ENCODE data around the gene BRINP1.

BRINP1 gene

DNA sequence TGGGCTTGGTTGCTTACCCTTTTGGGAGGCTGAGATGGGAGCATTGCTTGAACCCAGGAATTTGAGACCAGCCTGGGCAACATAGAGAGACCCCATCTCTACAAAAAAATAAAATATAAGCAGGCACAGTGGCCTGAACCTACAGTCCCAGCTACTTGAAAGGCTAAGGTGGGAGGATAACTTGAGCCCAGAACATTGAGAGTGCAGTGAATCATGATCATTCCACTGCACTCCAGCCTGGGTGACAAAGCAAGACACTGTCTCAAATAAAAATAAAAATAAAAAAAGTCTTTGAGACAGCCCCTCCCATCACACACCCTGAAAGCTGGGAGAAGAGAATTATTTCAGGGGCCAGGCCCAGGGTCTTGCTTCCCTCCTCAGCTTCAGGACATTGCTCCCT, 251.8 kb downstream of the BRINP1 start:
- TF ChIP-seq, protein P1, sequence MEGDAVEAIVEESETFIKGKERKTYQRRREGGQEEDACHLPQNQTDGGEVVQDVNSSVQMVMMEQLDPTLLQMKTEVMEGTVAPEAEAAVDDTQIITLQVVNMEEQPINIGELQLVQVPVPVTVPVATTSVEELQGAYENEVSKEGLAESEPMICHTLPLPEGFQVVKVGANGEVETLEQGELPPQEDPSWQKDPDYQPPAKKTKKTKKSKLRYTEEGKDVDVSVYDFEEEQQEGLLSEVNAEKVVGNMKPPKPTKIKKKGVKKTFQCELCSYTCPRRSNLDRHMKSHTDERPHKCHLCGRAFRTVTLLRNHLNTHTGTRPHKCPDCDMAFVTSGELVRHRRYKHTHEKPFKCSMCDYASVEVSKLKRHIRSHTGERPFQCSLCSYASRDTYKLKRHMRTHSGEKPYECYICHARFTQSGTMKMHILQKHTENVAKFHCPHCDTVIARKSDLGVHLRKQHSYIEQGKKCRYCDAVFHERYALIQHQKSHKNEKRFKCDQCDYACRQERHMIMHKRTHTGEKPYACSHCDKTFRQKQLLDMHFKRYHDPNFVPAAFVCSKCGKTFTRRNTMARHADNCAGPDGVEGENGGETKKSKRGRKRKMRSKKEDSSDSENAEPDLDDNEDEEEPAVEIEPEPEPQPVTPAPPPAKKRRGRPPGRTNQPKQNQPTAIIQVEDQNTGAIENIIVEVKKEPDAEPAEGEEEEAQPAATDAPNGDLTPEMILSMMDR (IDR thresholded peaks at IDR 0.05) = no peak
- Histone ChIP-seq H3K36me3 (no peaks in the 10 kb centered on the region), H3K27ac (no peak overlapping the region), H3K4me1 (ENCODE audit: control insufficient read depth in 1 of 2, insufficient read depth in 1 of 2, low read depth in 1 of 2, low read length in 1 of 2) (no peaks in the 10 kb centered on the region), H3K4me3 (ENCODE audit: low read depth in 1 of 2, low read length in 1 of 2) (no peak overlapping the region), H3K9me3 (no peaks in the 10 kb centered on the region), H3K27me3 (no peaks in the 10 kb centered on the region)
